HepG2 (cell line): ENCODE measurements around the gene TBC1D2B.

ENCODE experiments used
- BRCA1 ChIP-seq: sonication (generic); formaldehyde crosslinking; IDR thresholded peaks from 2 replicates; pipeline ENCODE4 v1.4.0; 2020; ENCODE audit warnings: missing genetic modification reagents
- EZH2 ChIP-seq: conservative IDR thresholded peaks from 2 replicates; pipeline ENCODE4 v1.6.1; 2012; ENCODE audit warnings: mild to moderate bottlenecking, low read depth, low read length, moderate library complexity
- HOXA7 ChIP-seq: sonication (generic); formaldehyde crosslinking; IDR thresholded peaks from 2 replicates; pipeline ENCODE4 v1.8.1; 2022; ENCODE audit warnings: mild to moderate bottlenecking, missing genetic modification reagents, moderate library complexity
- KAT2B ChIP-seq: fragments of 150-350 bp; IDR thresholded peaks from 2 replicates; pipeline ENCODE4 v1.6.1; 2014; ENCODE audit warnings: low read depth, low read length, borderline replicate concordance
- MTA1 ChIP-seq: sonication (generic); formaldehyde crosslinking; IDR thresholded peaks from 2 replicates; pipeline ENCODE4 v1.4.0; 2020; ENCODE audit warnings: missing genetic modification reagents, mild to moderate bottlenecking, borderline replicate concordance
- POLR2A ChIP-seq, 2 experiments: IDR thresholded peaks; 2 replicates each; pipeline ENCODE4 v1.6.1; 2011; ENCODE audit warnings: low read depth in 2 of 2, low read length in 2 of 2, mild to moderate bottlenecking in 1 of 2, moderate library complexity in 1 of 2; ENCODE audit not compliant: insufficient read depth in 1 of 2
- RFXAP ChIP-seq: sonication (generic); formaldehyde crosslinking; IDR thresholded peaks from 2 replicates; pipeline ENCODE4 v1.4.0; 2020; ENCODE audit warnings: missing genetic modification reagents, borderline replicate concordance
- ZKSCAN1 ChIP-seq: fragments of 150-350 bp; IDR thresholded peaks from 2 replicates; pipeline ENCODE4 v1.6.1; 2014; ENCODE audit warnings: low read length
- ZNF296 ChIP-seq: sonication (generic); formaldehyde crosslinking; conservative IDR thresholded peaks from 2 replicates; pipeline ENCODE4 v1.5.0; 2020; ENCODE audit warnings: mild to moderate bottlenecking, missing genetic modification reagents
- ZNF724P ChIP-seq: sonication (generic); formaldehyde crosslinking; IDR thresholded peaks from 2 replicates; pipeline ENCODE4 v1.8.0; 2022; ENCODE audit warnings: missing genetic modification reagents, borderline replicate concordance
- TF ChIP-seq, protein P1 (sequence below): sonication (generic); formaldehyde crosslinking; IDR thresholded peaks from 2 replicates; pipeline ENCODE4 v1.5.0; 2020; ENCODE audit warnings: mild to moderate bottlenecking, missing genetic modification reagents, moderate library complexity
- TF ChIP-seq, protein P2 (sequence below): IDR thresholded peaks from 2 replicates; pipeline ENCODE4 v1.6.1; 2016

DNA sequence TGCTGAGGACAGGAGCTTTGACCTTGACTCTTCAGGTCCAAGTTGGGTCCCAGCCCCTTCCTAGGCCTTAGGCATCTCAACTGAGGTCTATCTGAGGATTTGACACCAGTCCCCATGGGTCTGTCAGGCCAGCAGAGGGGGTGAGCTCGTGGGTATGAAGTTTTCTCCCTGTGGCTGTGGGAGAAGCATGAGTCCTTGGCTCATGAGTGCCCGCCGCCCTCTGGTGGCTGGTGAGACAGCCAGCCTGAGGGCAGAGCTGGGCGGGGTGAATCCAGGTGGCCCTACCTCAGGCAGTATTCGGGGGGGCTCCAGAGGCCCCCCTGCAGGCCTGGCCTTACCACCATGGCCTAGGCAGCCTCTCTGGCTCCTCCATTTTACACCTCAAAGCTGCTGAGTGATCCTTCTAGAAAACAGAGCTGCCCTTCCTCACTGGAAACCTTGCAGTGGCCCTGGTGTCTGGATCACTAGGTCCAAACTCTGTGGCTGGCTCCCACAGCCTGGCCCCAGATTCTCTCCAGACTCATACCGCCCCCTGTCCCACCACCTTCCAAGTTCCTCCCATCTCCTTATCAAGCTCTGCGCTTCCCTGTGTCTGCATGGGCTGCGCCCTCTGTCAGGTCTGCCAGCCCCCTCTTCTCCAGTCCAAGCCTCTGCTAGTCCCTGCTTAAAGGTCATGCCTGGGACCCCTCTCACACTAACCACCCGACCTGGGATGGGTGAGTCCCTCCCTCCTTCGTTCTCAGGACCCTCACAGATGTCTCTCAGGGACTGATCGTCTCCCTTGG lies 31.0 kb upstream of the TBC1D2B start:
- TF ChIP-seq, protein P1, sequence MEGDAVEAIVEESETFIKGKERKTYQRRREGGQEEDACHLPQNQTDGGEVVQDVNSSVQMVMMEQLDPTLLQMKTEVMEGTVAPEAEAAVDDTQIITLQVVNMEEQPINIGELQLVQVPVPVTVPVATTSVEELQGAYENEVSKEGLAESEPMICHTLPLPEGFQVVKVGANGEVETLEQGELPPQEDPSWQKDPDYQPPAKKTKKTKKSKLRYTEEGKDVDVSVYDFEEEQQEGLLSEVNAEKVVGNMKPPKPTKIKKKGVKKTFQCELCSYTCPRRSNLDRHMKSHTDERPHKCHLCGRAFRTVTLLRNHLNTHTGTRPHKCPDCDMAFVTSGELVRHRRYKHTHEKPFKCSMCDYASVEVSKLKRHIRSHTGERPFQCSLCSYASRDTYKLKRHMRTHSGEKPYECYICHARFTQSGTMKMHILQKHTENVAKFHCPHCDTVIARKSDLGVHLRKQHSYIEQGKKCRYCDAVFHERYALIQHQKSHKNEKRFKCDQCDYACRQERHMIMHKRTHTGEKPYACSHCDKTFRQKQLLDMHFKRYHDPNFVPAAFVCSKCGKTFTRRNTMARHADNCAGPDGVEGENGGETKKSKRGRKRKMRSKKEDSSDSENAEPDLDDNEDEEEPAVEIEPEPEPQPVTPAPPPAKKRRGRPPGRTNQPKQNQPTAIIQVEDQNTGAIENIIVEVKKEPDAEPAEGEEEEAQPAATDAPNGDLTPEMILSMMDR (CRISPR knock-in tag), result peak; percentile 95
- TF ChIP-seq BRCA1 (no peak), ZNF296 (CRISPR knock-in tag) (no peak), ZNF724P (CRISPR knock-in tag) (no peak), POLR2A (IDR thresholded peaks at IDR 0.05; ENCODE audit: insufficient read depth in 1 of 2, low read depth in 2 of 2, low read length in 2 of 2) (no peak), RFXAP (no peak), EZH2 (no peak), HOXA7 (CRISPR knock-in tag) (no peak), KAT2B (no peak), ZKSCAN1 (no peak), MTA1 (CRISPR knock-in tag) (no peak)
- TF ChIP-seq, protein P2, sequence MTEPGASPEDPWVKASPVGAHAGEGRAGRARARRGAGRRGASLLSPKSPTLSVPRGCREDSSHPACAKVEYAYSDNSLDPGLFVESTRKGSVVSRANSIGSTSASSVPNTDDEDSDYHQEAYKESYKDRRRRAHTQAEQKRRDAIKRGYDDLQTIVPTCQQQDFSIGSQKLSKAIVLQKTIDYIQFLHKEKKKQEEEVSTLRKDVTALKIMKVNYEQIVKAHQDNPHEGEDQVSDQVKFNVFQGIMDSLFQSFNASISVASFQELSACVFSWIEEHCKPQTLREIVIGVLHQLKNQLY, result no peak
